ENCODE results near the gene PSMG3.
"Not testable (repeated sequence)": the region's sequence is repeated elsewhere in the genome, so short reads cannot be mapped to it uniquely, and the experiment has no call there.

Gene PSMG3

GRCh38 chr7:1597066-1597760 lies 27.4 kb upstream of the PSMG3 start:
- in situ Hi-C loops (cut with HindIII; ENCODE audit: low sequenced_read_pairs): no loop called here

GRCh38 chr7:1596181-1597043 lies 26.6 kb upstream of the PSMG3 start:
- in situ Hi-C loops (cut with HindIII; ENCODE audit: low sequenced_read_pairs): no loop called here

- in situ Hi-C loops (cut with HindIII; ENCODE audit: low sequenced_read_pairs): no loop called here
These were observed 25.8 kb upstream of the PSMG3 start for GRCh38 chr7:1595636-1596035.

GRCh38 chr7:1595027-1595426 lies 25.2 kb upstream of the PSMG3 start:
- in situ Hi-C loops (cut with HindIII; ENCODE audit: low sequenced_read_pairs): no loop called here

GRCh38 chr7:1593904-1594421 lies 24.1 kb upstream of the PSMG3 start:
- in situ Hi-C loops (cut with HindIII; ENCODE audit: low sequenced_read_pairs): no loop called here

GRCh38 chr7:1593091-1593866 lies 23.4 kb upstream of the PSMG3 start:
- in situ Hi-C loops (cut with HindIII; ENCODE audit: low sequenced_read_pairs): no loop called here

- in situ Hi-C loops (cut with HindIII; ENCODE audit: low sequenced_read_pairs): no loop called here
These were observed 22.6 kb upstream of the PSMG3 start for GRCh38 chr7:1592299-1592871.

- in situ Hi-C loops (cut with HindIII; ENCODE audit: low sequenced_read_pairs): no loop called here
These were observed 22.0 kb upstream of the PSMG3 start for GRCh38 chr7:1591876-1592275.

GRCh38 chr7:1591396-1591795 lies 21.6 kb upstream of the PSMG3 start:
- in situ Hi-C loops (cut with HindIII; ENCODE audit: low sequenced_read_pairs): no loop called here

- in situ Hi-C loops (cut with HindIII; ENCODE audit: low sequenced_read_pairs): no loop called here
These were observed 21.1 kb upstream of the PSMG3 start for GRCh38 chr7:1590887-1591286.

- in situ Hi-C loops (cut with HindIII; ENCODE audit: low sequenced_read_pairs): no loop called here
These were observed 20.6 kb upstream of the PSMG3 start for GRCh38 chr7:1590476-1590875.

GRCh38 chr7:1588978-1589377 lies 19.1 kb upstream of the PSMG3 start:
- in situ Hi-C loops (cut with HindIII; ENCODE audit: low sequenced_read_pairs): no loop called here

- in situ Hi-C loops (cut with HindIII; ENCODE audit: low sequenced_read_pairs): no loop called here
These were observed 17.9 kb upstream of the PSMG3 start for GRCh38 chr7:1587738-1588137.

- in situ Hi-C loops (cut with HindIII; ENCODE audit: low sequenced_read_pairs): no loop called here
These were observed 17.2 kb upstream of the PSMG3 start for GRCh38 chr7:1586827-1587705.

GRCh38 chr7:1586126-1586826 lies 16.4 kb upstream of the PSMG3 start:
- in situ Hi-C loops (cut with HindIII; ENCODE audit: low sequenced_read_pairs): no loop called here

- in situ Hi-C loops (cut with HindIII; ENCODE audit: low sequenced_read_pairs): no loop called here
These were observed 15.5 kb upstream of the PSMG3 start for GRCh38 chr7:1585142-1585981.

- in situ Hi-C loops (cut with HindIII; ENCODE audit: low sequenced_read_pairs): no loop called here
These were observed 14.9 kb upstream of the PSMG3 start for GRCh38 chr7:1584700-1585099.

- in situ Hi-C loops (cut with HindIII; ENCODE audit: low sequenced_read_pairs): not testable (repeated sequence)
These were observed 13.6 kb upstream of the PSMG3 start for GRCh38 chr7:1583241-1583930.
